ENCODE results near the gene MEGF6. TPM values are rescaled to one million over a fixed set of nuclear protein-coding genes. Genes with fewer than 3 reads are reported as not detected.

MEGF6 gene
- total and polyA plus RNA-seq, 2 donors (not counting 3 experiments of a cell fraction or from before 2014, with no cell fraction given) = 22.5 to 63.7 TPM

DNA sequence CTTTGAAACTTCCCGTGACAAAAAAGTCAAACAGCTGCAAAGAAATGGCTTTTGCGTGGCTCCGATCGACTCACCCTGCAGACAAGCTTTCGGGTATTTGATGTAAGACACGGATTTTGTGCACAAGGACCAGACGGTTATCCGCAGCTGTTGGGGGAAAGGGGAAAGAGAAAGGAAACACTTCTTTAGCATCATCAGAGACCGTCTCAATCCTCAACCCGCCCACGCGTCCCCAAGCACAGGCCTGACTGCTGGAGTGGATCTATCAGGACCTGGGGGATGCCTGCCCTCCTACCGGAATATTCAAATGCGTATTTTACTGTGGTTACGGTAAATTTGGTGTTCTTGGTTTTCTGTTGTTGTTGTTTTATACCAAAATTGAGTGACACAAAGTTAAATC lies 27.4 kb upstream of the MEGF6 start:
- Histone ChIP-seq H3K9ac (replicated peaks; ENCODE audit: extremely low read depth, insufficient read depth, low read length) (no peak overlapping the region), H3K4me2 (ENCODE audit: insufficient read depth, low read length) (no peak overlapping the region), H3K9me1 (replicated peaks; ENCODE audit: control insufficient read depth, extremely low read depth, insufficient read depth, low read length) (no peaks in the 10 kb centered on the region), H3K4me3 (replicated peaks in 1 of 3; ENCODE audit: insufficient read depth in 1 of 3, low read depth in 1 of 3, low read length in 3 of 3) (no peak overlapping the region), H4K20me1 (replicated peaks; ENCODE audit: control insufficient read depth, extremely low read depth, insufficient read depth, low read length) (no peaks in the 10 kb centered on the region), H3K36me3 (ENCODE audit: control insufficient read depth in 2 of 2, extremely low read depth in 1 of 2, insufficient read depth in 2 of 2, low read length in 2 of 2) (peaks cover 0 to 22% of the 10 kb centered on the region in 2 experiments), H2AFZ (ENCODE audit: low read depth, low read length) (no peak overlapping the region), H3K79me2 (ENCODE audit: control insufficient read depth, insufficient read depth, low read length) (no peaks in the 10 kb centered on the region), H3K27ac (ENCODE audit: insufficient read depth, low read depth, low read length) (no peak overlapping the region), H3K4me1 (ENCODE audit: control insufficient read depth, extremely low read depth, insufficient read depth, low read length) (no peaks in the 10 kb centered on the region), H3K9me3 (replicated peaks; ENCODE audit: control insufficient read depth, insufficient read depth, low read length) (no peaks in the 10 kb centered on the region), H3K27me3 (ENCODE audit: control insufficient read depth in 2 of 2, insufficient read depth in 2 of 2, low read length in 2 of 2) (no peaks in the 10 kb centered on the region)
- POLR2A ChIA-PET = no interaction called here
- dilution Hi-C loops (cut with MboI; ENCODE audit: extremely low pct_ligation_motif_present, low sequenced_read_pairs) = no loop called here
- no TSS peak for BruUV-seq (replicated peaks)
- TF ChIP-seq POLR2A (IDR thresholded peaks at IDR 0.05; ENCODE audit: low read depth, low read length) (no peak), MYC (IDR thresholded peaks at IDR 0.05; ENCODE audit: low read depth, low read length) (no peak), POLR2AphosphoS5 (IDR thresholded peaks at IDR 0.05; ENCODE audit: insufficient read depth, low read depth, low read length) (no peak), EZH2 (IDR thresholded peaks at IDR 0.05; ENCODE audit: borderline replicate concordance, low read depth, low read length, severe bottlenecking) (no peak), FOS (IDR thresholded peaks at IDR 0.05; ENCODE audit: borderline replicate concordance, insufficient read depth, low read length) (no peak)
- TF ChIP-seq, protein P1, sequence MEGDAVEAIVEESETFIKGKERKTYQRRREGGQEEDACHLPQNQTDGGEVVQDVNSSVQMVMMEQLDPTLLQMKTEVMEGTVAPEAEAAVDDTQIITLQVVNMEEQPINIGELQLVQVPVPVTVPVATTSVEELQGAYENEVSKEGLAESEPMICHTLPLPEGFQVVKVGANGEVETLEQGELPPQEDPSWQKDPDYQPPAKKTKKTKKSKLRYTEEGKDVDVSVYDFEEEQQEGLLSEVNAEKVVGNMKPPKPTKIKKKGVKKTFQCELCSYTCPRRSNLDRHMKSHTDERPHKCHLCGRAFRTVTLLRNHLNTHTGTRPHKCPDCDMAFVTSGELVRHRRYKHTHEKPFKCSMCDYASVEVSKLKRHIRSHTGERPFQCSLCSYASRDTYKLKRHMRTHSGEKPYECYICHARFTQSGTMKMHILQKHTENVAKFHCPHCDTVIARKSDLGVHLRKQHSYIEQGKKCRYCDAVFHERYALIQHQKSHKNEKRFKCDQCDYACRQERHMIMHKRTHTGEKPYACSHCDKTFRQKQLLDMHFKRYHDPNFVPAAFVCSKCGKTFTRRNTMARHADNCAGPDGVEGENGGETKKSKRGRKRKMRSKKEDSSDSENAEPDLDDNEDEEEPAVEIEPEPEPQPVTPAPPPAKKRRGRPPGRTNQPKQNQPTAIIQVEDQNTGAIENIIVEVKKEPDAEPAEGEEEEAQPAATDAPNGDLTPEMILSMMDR (IDR thresholded peaks at IDR 0.05; ENCODE audit: extremely low read depth in 1 of 2, insufficient read depth in 1 of 2, low read depth in 1 of 2, low read length in 2 of 2) = no peak
- TF ChIP-seq, protein P2, sequence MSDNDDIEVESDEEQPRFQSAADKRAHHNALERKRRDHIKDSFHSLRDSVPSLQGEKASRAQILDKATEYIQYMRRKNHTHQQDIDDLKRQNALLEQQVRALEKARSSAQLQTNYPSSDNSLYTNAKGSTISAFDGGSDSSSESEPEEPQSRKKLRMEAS (IDR thresholded peaks at IDR 0.05; ENCODE audit: insufficient read depth, insufficient read length) = no peak
- CTCF ChIA-PET = interaction anchor here (1.6 kb wide), 1 partner anchor 10 kb away, joined by 4 read pairs; no protein-coding TSS in a partner anchor
- DNase-seq (ENCODE audit: low read depth, low spot score) = no peak
- intact Hi-C loops (cut with micrococcal nuclease) = no loop called here
- FAIRE-seq = no peak

All from endothelial cell of umbilical vein (primary cell).